Retinal pigment epithelial cell (primary cell): ENCODE measurements around the gene CFAP92.

Experiments used
- DNase-seq: peaks from one replicate; pipeline ENCODE4 v3.0.0-alpha.2; 2010; ENCODE audit warnings: low read depth
- H3K4me3 ChIP-seq: 2 replicates; pipeline ENCODE4 v1.5.1; 2011; ENCODE audit warnings: mild to moderate bottlenecking, low read length, control low read depth, moderate library complexity
- TF ChIP-seq, protein P1 (sequence below): conservative IDR thresholded peaks from 2 replicates; pipeline ENCODE4 v1.5.1; 2011; ENCODE audit warnings: low read depth, low read length, control low read depth, inconsistent platforms

The CFAP92 gene

DNA sequence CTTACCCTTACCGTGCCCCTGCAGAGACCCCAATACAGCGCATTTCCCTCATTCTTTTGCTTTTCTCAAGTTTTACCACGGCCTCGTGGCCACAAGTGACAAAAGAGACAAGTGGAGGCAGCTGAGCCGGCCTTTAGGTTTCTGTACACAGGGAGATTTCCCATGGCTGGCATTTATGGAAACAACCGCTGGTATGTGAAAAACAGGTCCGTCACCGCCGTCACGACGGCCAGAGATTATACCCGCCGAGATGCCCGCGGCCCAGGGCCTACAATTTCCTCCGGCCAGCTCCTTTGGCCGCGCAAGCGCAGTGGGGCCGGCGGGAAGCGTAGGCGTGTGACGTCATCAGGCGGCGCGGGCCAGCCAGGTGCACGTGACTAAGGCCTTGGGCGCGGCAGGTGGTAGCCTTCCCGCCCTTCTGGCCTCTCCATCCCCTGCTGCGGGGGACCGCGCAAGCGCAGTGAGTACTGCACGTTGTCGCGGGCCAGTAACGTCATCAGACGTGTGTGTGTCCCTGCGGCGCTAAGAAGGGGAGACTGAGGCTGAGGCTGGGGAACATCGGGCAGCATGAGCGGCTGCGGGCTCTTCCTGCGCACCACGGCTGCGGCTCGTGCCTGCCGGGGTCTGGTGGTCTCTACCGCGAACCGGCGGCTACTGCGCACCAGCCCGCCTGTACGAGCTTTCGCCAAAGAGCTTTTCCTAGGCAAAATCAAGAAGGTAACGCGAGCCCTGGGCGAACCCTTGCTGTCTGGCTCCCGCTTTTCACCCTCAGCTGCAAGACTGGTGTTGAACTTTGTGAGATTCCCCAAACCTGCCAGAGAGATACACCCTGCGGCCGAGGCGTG is 114.5 kb downstream of the CFAP92 start, which contains the start of gene ACAD9:
TSS of gene ACAD9 (plus strand) at position 496 of the 845 bp plus-strand sequence. CDS start at position 568, 72 bp downstream.
- TF ChIP-seq, protein P1, sequence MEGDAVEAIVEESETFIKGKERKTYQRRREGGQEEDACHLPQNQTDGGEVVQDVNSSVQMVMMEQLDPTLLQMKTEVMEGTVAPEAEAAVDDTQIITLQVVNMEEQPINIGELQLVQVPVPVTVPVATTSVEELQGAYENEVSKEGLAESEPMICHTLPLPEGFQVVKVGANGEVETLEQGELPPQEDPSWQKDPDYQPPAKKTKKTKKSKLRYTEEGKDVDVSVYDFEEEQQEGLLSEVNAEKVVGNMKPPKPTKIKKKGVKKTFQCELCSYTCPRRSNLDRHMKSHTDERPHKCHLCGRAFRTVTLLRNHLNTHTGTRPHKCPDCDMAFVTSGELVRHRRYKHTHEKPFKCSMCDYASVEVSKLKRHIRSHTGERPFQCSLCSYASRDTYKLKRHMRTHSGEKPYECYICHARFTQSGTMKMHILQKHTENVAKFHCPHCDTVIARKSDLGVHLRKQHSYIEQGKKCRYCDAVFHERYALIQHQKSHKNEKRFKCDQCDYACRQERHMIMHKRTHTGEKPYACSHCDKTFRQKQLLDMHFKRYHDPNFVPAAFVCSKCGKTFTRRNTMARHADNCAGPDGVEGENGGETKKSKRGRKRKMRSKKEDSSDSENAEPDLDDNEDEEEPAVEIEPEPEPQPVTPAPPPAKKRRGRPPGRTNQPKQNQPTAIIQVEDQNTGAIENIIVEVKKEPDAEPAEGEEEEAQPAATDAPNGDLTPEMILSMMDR, result no peak
- peak; percentile 89 for DNase-seq
- peak within 1 kb of the TSS; percentile 71 for H3K4me3 ChIP-seq

DNA sequence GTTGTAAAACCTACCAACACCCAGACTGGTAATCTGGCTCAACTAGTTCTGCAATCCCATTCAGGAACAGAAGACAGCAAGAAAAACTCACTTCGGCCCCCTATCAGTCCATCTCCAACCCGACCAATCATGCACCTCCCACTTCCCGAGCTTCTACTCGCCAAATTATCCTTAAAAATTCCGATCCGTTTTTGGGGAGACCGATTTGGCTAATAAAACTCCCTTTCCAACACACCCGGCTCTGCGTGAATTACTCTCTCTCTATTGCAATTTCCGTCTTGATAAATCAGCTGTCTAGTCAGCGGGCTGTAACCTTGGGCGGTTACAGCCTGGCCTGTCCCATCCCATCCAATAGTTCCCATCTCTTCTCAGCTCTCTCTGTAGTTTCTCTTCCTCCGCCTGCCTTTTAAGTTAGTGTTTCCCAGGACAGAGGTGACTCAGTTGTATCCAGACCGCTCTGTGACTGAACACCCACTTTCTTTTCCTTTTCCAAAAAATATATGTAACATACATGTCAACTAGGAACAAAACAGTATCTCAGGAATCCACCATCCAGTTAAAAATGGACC is 115.2 kb downstream of the CFAP92 start:
- H3K4me3 ChIP-seq, result peak overlapping the region; percentile 71
- TF ChIP-seq, protein P1, result no peak
- DNase-seq, result peak; percentile 7

DNA sequence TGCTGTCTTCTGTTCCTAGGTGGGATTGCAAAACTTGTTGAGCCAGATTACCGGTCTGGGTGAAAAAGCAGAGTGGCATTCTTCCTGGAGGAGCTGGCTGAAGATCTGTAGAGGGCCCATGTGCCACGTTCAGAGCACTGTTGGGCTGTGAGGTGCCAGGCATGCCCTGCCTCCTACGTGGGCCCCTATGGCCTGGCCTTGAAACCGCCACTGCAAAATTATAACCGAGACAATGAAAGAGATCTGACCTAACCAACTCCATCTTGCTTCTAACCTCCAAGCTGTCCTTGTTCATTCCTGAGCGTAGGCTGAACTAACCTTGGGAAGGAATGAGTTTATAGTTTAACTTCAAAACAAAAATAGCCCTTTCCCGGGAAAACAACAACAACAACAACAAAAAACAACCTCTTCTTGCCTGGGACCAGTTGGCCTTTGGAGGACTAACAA is 115.8 kb downstream of the CFAP92 start:
- H3K4me3 ChIP-seq, result peak overlapping the region; percentile 71
- TF ChIP-seq, protein P1, result no peak

DNA sequence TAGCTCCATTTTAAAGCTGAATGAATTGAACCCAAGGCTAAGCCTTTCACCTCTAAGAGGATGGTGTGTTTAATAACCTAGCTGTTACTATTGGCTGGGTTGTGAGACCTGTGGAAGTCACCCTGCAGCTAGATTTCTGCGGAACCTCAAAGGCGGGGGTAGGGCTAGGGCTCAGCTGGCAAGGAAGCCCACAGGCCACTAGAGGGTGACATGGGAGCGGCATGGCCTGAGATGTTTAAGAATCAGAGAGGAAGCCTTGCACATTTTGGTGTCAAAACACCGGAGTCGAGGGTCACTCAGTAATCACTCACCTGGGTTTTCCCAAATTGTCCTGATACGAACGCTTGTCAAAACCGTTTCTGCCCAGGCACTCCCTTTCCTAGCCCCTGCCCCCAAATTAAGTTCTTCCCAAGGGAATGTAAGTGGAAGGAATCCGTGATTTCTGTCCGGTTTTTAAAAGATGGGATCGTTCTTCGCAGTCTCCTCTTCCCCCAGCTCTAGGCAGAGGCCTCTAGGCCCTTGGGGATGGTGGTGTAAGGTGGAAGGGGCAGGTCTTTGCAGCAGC is 118.2 kb downstream of the CFAP92 start:
- H3K4me3 ChIP-seq, result no peak overlapping the region
- DNase-seq, result no peak

More for the DNA sequence above, 115.8 kb downstream of the CFAP92 start:
- no peak for DNase-seq

DNA sequence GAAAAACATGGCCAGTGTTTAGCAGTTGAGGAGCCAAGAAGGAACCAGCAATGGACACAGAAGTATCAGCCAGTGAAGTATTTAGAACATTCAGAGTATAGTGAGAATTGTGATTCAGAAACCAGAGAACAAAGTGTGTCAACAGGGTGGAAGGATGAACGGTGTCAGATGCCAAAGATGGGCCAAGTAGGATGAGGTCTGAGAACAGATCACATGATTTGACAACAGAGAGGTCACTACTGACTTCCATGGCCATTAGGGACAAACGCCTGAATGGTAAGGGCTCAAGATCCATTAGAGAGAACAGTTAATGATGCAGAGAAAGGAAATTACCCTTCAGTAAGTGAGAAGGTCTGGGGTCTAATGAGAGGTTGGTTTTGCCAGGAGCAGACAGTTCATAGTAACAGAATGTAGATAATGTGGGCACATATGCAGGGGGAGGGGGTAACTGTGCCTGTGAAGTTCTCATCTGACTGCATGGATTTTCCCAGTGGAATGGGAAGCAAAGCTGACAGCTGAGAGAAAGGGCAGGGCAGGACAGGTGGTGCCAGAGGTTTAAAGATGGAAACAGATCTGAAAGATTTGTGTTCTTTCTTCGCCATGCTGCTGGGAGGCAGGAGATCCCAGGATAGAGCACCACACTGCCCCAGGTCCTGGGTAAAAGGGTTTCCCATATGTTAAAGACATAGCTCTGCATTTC is 119.2 kb downstream of the CFAP92 start:
- no peak overlapping the region for H3K4me3 ChIP-seq
- no peak for DNase-seq
- TF ChIP-seq, protein P1, result no peak

More for the DNA sequence above, 118.2 kb downstream of the CFAP92 start:
- TF ChIP-seq, protein P1, result peak; percentile 65

DNA sequence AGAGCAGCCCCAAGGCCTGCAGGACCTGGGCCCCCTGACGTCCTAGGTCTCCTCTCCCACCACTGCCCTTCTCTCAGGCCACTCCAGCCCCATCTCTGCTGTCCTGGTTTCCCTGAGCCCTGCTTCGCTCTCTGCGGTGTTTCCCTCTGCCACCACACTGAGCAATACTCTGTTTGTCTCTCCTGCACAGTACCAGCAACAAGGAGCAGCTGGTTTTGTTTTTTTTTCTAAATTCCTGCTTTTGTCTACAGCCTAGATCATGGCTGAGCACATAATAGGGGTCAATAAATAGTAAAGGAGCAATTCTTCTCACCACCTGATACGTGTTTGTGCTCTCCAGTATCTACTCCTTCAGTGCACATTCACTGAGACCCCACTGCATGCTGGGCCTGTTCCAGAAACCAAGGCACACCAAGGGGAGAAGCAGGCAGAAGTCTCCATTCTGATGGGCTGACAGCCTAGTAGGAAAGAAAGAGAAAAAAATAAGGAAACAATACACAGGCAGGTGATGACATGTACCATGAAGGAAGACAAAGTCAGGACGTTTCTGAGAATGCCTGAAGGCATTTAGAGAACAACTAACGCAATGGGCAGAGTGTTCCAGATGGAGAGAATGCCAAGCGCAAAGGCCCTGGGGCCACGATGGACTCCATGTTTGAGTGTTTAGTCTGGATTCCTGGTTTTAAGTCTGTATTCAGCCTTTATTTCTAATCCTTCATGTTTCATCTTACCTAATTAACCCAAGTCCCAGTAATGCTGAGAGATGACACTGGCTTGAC is 120.4 kb downstream of the CFAP92 start:
- no peak overlapping the region for H3K4me3 ChIP-seq
- TF ChIP-seq, protein P1, result no peak
- DNase-seq, result no peak
